ENCODE results near the gene SGCE. TPM values are rescaled to one million over a fixed set of nuclear protein-coding genes. Genes with fewer than 3 reads are reported as not detected.

Gene SGCE
- total RNA-seq, 4 donors from 2014 or later, result 72.3 to 108 (median 85.8) TPM

DNA sequence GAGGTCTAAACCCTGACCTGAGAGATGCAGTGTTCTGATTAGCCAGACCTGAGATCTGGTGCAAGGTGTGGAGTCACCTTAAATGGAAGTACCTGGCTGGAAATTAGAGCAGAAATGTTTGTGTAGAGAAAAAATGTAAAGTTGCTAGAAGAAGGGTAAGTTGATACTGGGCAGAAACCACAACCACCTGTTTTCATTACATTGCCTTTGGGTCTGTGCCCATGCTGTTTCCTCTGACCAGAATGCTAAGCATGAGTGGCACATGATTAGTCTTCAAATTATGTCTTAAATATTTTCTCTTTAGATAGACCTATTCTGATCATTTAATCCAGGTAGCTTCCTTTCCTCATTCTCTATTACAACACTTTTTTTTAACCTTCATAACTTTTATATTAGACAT lies 77.3 kb downstream of the SGCE start:
- Histone ChIP-seq H3K27ac (no peak overlapping the region), H3K36me3 (no peaks in the 10 kb centered on the region), H3K4me1 (no peaks in the 10 kb centered on the region), H3K27me3 (no peaks in the 10 kb centered on the region), H3K4me3 (replicated peaks in 1 of 3) (no peak overlapping the region), H3K9me3 (no peaks in the 10 kb centered on the region)
- no peak for DNase-seq
- intact Hi-C loops (cut with DNase I), result no loop called here
- TF ChIP-seq, protein P1, sequence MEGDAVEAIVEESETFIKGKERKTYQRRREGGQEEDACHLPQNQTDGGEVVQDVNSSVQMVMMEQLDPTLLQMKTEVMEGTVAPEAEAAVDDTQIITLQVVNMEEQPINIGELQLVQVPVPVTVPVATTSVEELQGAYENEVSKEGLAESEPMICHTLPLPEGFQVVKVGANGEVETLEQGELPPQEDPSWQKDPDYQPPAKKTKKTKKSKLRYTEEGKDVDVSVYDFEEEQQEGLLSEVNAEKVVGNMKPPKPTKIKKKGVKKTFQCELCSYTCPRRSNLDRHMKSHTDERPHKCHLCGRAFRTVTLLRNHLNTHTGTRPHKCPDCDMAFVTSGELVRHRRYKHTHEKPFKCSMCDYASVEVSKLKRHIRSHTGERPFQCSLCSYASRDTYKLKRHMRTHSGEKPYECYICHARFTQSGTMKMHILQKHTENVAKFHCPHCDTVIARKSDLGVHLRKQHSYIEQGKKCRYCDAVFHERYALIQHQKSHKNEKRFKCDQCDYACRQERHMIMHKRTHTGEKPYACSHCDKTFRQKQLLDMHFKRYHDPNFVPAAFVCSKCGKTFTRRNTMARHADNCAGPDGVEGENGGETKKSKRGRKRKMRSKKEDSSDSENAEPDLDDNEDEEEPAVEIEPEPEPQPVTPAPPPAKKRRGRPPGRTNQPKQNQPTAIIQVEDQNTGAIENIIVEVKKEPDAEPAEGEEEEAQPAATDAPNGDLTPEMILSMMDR (IDR thresholded peaks at IDR 0.05), result no peak
- no peak for TF ChIP-seq POLR2A (IDR thresholded peaks at IDR 0.05)

GRCh38 chr7:94577357-94577756 lies 78.6 kb downstream of the SGCE start:
- intact Hi-C loops (cut with DNase I), result no loop called here
- TF ChIP-seq, protein P1 (IDR thresholded peaks at IDR 0.05), result no peak
- TF ChIP-seq POLR2A (IDR thresholded peaks at IDR 0.05), result no peak
- H3K9me3 ChIP-seq, result no peaks in the 10 kb centered on the region
- no peaks in the 10 kb centered on the region for H3K27me3 ChIP-seq
- no peak overlapping the region for H3K27ac ChIP-seq
- no peak overlapping the region for H3K4me3 ChIP-seq (replicated peaks in 1 of 3)
- no peak for DNase-seq
- no peaks in the 10 kb centered on the region for H3K36me3 ChIP-seq
- no peaks in the 10 kb centered on the region for H3K4me1 ChIP-seq
- WGBS, 2 donors, result 97 to 100% methylated on average over 1 of the region's 1 CpG

GRCh38 chr7:94576316-94576715 lies 79.6 kb downstream of the SGCE start:
- no peak overlapping the region for H3K4me3 ChIP-seq (replicated peaks in 1 of 3)
- no peak overlapping the region for H3K27ac ChIP-seq
- H3K27me3 ChIP-seq, result no peaks in the 10 kb centered on the region
- H3K4me1 ChIP-seq, result no peaks in the 10 kb centered on the region
- 96 to 100% methylated on average over 2 of the region's 2 CpGs for WGBS, 2 donors
- H3K9me3 ChIP-seq, result no peaks in the 10 kb centered on the region
- intact Hi-C loops (cut with DNase I), result no loop called here
- no peak for TF ChIP-seq POLR2A (IDR thresholded peaks at IDR 0.05)
- TF ChIP-seq, protein P1 (IDR thresholded peaks at IDR 0.05), result no peak
- no peaks in the 10 kb centered on the region for H3K36me3 ChIP-seq
- no peak for DNase-seq

DNA sequence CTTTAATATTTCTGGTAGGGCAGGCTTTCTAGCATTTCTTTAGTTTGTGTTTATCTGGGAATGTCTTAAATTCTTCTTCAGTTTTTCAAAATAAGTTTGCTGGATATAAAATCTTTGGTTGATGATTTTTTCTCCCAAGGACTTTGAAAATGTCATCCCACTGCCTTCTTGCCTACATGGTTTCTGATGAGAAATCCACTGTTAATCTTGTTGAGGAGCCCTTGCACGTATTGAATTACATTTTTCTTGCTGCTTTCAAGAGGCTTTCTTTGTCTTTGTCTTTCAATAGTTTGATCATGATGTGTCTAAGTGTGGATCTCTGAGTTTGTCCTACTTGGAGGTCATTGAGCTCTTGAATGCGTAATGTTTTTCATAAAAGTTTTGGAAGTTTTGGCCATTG lies 80.3 kb downstream of the SGCE start:
- H3K4me3 ChIP-seq (replicated peaks in 1 of 3), result no peak overlapping the region
- H3K4me1 ChIP-seq, result no peaks in the 10 kb centered on the region
- DNase-seq, result no peak
- H3K27me3 ChIP-seq, result no peaks in the 10 kb centered on the region
- H3K27ac ChIP-seq, result no peak overlapping the region
- TF ChIP-seq POLR2A (IDR thresholded peaks at IDR 0.05), result no peak
- TF ChIP-seq, protein P1 (IDR thresholded peaks at IDR 0.05), result no peak
- H3K36me3 ChIP-seq, result no peaks in the 10 kb centered on the region
- H3K9me3 ChIP-seq, result no peaks in the 10 kb centered on the region
- intact Hi-C loops (cut with DNase I), result no loop called here
- WGBS, 2 donors, result 95 to 98% methylated on average over 2 of the region's 2 CpGs

GRCh38 chr7:94571816-94572215 lies 84.1 kb downstream of the SGCE start:
- intact Hi-C loops (cut with DNase I), result no loop called here
- Histone ChIP-seq H3K4me3 (replicated peaks in 1 of 3) (no peak overlapping the region), H3K27me3 (no peaks in the 10 kb centered on the region), H3K36me3 (no peaks in the 10 kb centered on the region), H3K4me1 (no peaks in the 10 kb centered on the region), H3K9me3 (no peaks in the 10 kb centered on the region), H3K27ac (no peak overlapping the region)
- TF ChIP-seq, protein P1 (IDR thresholded peaks at IDR 0.05), result no peak
- no peak for TF ChIP-seq POLR2A (IDR thresholded peaks at IDR 0.05)
- DNase-seq, result no peak
